Measurements from ENCODE around the gene SLC24A3.

The SLC24A3 gene

DNA sequence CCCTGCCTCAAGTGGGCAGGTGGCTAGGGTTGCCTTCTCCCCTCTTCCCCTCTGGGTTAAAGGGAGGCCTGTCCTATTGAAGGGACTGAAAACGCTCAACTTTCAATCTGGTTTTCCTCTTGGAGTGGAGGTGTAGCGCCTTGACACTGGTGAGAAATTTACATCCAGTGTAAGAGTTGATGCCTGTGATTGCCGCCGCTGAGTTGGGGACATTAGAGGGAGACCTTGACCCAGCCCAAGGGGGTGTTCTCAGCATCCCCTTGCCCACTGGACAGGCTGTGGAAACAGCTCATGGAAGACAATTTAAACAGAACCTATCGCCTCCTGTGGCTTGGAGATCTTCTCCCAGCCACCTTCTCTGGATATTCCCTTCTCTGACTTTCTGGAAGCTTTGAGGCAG lies 61.6 kb downstream of the SLC24A3 start:
- Histone ChIP-seq H3K27me3 (replicated peaks; ENCODE audit: control insufficient read depth, insufficient read depth, low read length) (peaks cover 2% of the 10 kb centered on the region), H3K4me3 (replicated peaks; ENCODE audit: low read depth, low read length) (no peak overlapping the region), H3K36me3 (ENCODE audit: control insufficient read depth, insufficient read depth, low read length) (no peaks in the 10 kb centered on the region)
- TF ChIP-seq, protein P1, sequence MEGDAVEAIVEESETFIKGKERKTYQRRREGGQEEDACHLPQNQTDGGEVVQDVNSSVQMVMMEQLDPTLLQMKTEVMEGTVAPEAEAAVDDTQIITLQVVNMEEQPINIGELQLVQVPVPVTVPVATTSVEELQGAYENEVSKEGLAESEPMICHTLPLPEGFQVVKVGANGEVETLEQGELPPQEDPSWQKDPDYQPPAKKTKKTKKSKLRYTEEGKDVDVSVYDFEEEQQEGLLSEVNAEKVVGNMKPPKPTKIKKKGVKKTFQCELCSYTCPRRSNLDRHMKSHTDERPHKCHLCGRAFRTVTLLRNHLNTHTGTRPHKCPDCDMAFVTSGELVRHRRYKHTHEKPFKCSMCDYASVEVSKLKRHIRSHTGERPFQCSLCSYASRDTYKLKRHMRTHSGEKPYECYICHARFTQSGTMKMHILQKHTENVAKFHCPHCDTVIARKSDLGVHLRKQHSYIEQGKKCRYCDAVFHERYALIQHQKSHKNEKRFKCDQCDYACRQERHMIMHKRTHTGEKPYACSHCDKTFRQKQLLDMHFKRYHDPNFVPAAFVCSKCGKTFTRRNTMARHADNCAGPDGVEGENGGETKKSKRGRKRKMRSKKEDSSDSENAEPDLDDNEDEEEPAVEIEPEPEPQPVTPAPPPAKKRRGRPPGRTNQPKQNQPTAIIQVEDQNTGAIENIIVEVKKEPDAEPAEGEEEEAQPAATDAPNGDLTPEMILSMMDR (IDR thresholded peaks at IDR 0.05; ENCODE audit: insufficient read depth, low read length, poor library complexity, severe bottlenecking) = no peak
- no peak for DNase-seq (ENCODE audit: extremely low read depth, insufficient read length)

GRCh38 chr20:19274412-19275015 lies 62.1 kb downstream of the SLC24A3 start:
- no peak for DNase-seq (ENCODE audit: extremely low read depth, insufficient read length)
- TF ChIP-seq, protein P1 (IDR thresholded peaks at IDR 0.05; ENCODE audit: insufficient read depth, low read length, poor library complexity, severe bottlenecking) = no peak
- H3K4me3 ChIP-seq (replicated peaks; ENCODE audit: low read depth, low read length) = no peak overlapping the region
- H3K27me3 ChIP-seq (replicated peaks; ENCODE audit: control insufficient read depth, insufficient read depth, low read length) = peaks cover 2% of the 10 kb centered on the region
- no peaks in the 10 kb centered on the region for H3K36me3 ChIP-seq (ENCODE audit: control insufficient read depth, insufficient read depth, low read length)

DNA sequence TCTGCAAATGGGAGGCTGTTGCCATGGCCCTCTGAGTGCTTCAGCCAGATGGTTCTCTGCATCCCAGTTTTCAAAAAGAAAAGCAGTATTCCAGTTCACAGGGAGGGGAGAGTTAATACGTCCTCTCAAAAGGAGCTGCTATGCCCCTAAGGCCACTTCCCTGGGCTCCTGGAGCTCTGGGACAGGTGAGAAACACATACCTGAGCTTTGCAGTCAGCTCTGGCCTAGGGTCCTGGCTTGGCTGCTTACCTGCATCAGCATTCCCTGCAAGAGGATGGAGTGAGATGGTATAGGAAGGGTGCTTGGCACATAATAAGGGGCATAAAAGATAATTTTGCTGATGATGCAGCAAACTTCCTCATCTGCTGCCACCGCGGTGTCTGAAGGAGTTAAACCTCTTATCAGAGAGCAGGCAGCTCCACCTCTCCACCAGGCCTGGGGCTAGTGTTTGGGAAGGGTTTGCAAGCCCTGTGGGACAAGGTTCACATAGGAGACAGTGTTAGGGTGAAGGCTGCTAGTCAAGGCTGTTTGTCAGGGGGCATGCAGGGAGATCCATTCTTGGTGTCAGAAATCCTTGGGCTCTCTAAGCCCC lies 62.7 kb downstream of the SLC24A3 start:
- Histone ChIP-seq H3K4me3 (replicated peaks; ENCODE audit: low read depth, low read length) (no peak overlapping the region), H3K36me3 (ENCODE audit: control insufficient read depth, insufficient read depth, low read length) (no peaks in the 10 kb centered on the region), H3K27me3 (replicated peaks; ENCODE audit: control insufficient read depth, insufficient read depth, low read length) (peaks cover 2% of the 10 kb centered on the region)
- TF ChIP-seq, protein P1 (IDR thresholded peaks at IDR 0.05; ENCODE audit: insufficient read depth, low read length, poor library complexity, severe bottlenecking) = no peak
- DNase-seq (ENCODE audit: extremely low read depth, insufficient read length) = no peak

DNA sequence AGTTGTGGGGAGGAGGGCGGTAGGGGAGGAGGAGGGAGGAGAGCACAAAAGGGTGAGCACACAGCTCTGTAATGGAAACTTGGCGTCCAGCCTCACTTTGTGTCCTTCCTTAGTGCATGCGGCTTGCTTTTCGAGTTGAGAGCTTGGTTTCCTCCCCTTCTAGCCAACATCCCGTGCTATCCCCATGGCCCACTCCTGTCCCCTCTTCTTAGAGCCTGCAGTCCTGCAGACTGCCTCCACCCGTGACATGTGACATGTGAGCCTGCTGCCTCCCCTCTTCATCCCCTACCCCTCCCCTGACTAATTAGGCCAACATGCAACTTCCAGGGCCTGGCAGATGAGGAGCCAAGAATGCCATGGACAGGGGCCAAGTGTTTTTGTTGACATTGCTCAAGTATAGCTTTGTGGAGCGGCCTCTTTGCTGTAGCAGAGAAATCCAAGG lies 63.2 kb downstream of the SLC24A3 start:
- DNase-seq (ENCODE audit: extremely low read depth, insufficient read length) = no peak
- TF ChIP-seq, protein P1 (IDR thresholded peaks at IDR 0.05; ENCODE audit: insufficient read depth, low read length, poor library complexity, severe bottlenecking) = no peak

GRCh38 chr20:19277381-19277780 lies 64.9 kb downstream of the SLC24A3 start:
- Histone ChIP-seq H3K27me3 (replicated peaks; ENCODE audit: control insufficient read depth, insufficient read depth, low read length) (peaks cover 2% of the 10 kb centered on the region), H3K4me3 (replicated peaks; ENCODE audit: low read depth, low read length) (no peak overlapping the region), H3K36me3 (ENCODE audit: control insufficient read depth, insufficient read depth, low read length) (no peaks in the 10 kb centered on the region)
- TF ChIP-seq, protein P1 (IDR thresholded peaks at IDR 0.05; ENCODE audit: insufficient read depth, low read length, poor library complexity, severe bottlenecking) = no peak
- DNase-seq (ENCODE audit: extremely low read depth, insufficient read length) = no peak

More for the DNA sequence above, 63.2 kb downstream of the SLC24A3 start:
- Histone ChIP-seq H3K27me3 (replicated peaks; ENCODE audit: control insufficient read depth, insufficient read depth, low read length) (peaks cover 2% of the 10 kb centered on the region), H3K4me3 (replicated peaks; ENCODE audit: low read depth, low read length) (no peak overlapping the region), H3K36me3 (ENCODE audit: control insufficient read depth, insufficient read depth, low read length) (no peaks in the 10 kb centered on the region)
